ENCODE measurements around the gene RBM43.
"Not testable (repeated sequence)": the region's sequence is repeated elsewhere in the genome, so short reads cannot be mapped to it uniquely, and the experiment has no call there.

The RBM43 gene
- 4.4 to 42.6 (median 11.6) reads per million in 17 experiments for total RNA-seq

DNA sequence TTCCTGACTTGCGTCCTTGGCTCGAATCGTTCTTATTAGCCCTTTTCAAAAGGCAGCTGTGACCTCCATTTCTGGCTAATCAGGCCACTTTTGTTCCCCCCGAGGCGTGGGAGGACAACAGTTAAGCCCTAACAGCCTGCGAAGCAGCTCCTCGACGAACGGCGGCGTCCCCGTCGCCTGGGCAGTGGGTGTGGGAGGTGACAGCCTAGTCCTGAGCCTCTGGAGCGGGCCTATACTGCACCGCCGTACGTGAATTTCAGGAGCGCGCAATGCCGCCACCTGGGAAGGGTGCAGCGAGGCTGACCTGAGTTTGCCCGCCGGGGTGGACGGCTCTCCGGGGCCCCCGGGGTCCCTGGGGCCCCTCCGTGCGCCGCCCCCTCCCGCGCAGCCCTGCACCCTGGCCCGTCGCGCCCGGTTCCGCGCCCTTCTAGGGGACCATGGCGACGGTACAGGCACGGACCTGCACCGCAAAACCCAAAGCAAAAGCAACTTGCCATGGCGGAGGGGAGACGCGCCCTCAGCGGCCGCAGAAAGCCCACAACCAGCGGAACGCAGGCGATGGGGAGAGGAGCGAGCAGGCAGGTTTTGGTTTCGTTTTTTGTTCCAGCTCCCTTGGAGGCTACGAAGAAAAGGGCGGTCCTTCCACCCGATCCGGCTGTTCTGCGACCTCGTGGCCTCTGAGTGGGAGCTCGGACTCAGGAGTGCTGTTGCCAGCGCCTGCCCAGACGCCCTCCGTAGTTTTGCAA, at the start of gene RBM43:
Gene RBM43 (minus strand): TSS at position 633 of the 746 bp plus-strand sequence. CDS start 136 bp downstream, at position 497.
- peak; percentile 88 to 96 (median 94) for DNase-seq

- DNase-seq, result not testable (repeated sequence)
Observed at GRCh38 chr2:151310313-151310712, 48.6 kb upstream of the RBM43 start.

DNA sequence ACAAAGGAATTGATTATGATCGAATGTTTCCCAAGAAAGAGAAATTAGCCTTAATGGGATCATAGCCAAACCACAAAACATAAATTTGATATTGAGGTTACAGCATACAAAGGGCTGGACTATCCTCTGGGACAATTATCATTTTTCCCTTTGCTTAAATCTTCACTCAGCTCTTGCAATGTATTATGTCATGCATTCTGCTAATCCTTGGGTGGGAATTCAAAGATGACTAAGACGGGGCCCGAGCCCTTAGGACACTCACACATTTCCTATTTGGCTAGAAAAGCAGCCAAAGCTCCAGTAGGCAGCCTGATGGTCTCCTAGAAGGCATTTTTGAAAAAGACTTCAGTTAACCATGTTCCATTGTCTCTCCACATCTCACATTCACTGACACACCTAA, 45.0 kb upstream of the RBM43 start:
- DNase-seq, result no peak

DNA sequence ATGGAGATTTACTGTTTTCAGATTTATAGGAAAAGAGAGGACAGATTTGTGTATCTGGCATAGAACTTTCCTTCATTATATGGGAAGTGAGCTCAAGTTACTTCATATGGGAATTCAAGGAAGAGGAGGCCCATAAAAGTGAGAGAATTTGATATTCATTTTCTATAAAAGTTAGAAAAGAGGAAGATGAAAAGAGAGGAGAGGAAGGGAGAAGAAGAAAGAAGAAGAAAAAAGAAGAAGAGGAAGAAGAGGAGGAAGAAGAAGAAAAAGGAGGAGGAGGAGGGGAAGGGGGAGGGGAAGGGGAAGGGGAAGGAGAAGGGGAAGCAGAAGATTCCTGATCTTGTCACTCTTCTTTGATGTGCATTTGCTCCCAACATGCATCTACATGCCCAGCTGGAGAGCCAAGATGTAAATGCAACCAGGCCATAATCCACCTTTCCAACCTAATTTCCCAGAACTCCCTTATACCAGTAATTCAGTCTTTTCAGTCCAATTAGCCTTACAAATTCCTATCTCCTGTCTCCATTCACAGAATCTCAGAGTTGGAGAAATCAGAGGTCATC, 43.5 kb upstream of the RBM43 start:
- DNase-seq, result no peak

GRCh38 chr2:151302879-151303278, 41.2 kb upstream of the RBM43 start:
- no peak for DNase-seq

DNA sequence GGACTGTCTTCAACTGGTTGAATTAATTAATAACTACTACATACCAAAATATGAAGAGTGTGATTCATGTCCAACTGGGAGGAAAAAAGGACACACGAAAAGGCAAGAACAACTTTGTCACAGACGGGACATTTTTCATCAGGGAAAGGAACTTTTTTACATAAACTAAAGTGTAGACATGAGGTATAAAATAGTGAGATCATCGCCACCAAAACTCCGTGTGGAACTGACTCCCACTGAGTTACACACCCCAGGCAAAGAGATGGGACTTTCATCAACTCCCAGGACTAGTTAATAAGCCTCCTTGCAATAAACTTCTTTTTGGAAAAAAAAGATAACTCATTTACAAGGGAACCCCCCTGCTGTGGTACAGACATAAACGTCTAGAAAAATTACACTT, 40.7 kb upstream of the RBM43 start:
- no peak for DNase-seq

GRCh38 chr2:151299920-151300539, 38.4 kb upstream of the RBM43 start:
- DNase-seq, result peak in 1 of 4 experiments; percentile 17

DNA sequence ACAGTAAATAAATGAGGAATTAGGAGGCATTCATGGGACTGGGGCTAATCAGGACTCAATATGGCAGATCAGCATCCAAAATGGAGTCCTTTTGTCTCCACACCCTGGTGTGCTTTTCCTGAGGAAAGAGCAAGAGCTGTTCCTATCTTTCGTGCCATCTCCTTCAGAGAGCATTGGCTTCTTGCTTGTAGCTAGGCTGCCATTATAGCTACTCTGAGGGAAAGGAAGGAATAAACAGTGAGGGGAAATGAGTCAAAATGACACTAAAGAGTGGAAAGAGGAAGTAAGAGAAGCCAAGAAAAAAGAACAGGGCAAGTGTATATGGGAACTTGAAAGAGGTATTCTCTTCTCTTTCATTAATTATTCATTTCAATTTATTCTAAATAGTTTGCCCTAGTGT, 36.2 kb upstream of the RBM43 start:
- peak; percentile 43 to 84 (median 66) for DNase-seq

DNA sequence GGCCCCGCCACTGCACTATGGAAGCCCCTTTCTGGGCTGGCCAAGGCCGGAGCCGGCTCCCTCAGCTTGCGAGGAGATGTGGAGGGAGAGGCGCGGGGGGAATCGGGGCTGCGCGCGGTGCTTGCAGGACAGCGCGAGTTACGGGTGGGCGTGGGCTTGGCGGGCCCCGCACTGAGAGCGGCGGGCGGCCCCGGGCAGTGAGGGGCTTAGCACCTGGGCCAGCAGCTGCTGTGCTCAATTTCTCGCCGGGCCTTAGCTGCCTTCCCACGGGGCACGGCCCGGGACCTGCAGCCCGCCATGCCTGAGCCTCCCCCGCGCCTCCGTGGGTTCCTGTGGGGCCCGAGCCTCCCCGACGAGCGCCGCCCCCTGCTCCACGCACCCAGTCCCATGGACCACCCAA, 34.3 kb upstream of the RBM43 start:
- not testable (repeated sequence) for DNase-seq

DNA sequence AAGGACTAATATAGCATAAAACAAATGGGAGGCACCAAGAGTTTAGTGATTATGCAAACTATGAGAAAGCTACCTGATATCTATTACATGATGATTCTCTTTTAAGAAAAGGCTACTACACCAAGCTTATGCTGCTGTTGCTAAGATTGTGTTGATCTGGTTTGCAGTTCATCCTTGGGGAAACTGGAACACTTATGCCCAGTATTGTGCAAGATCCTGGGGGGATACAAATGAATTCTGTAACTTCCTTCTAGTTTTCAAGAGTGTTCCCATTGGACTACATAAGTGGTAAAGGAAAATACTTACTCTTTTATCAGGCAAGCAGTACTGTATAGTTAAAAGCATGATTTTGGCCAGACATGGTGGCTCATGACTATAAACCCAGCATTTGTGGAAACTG, 30.9 kb upstream of the RBM43 start:
- peak in 1 of 4 experiments; percentile 6 for DNase-seq

GRCh38 chr2:151292141-151292540, 30.5 kb upstream of the RBM43 start:
- no peak for DNase-seq

GRCh38 chr2:151291224-151291623, 29.6 kb upstream of the RBM43 start:
- DNase-seq, result no peak

GRCh38 chr2:151289972-151290866, 28.6 kb upstream of the RBM43 start:
- DNase-seq, result peak; percentile 68 to 79 (median 74)

- DNase-seq, result no peak
Observed at GRCh38 chr2:151287513-151288250, 26.0 kb upstream of the RBM43 start.

- no peak for DNase-seq
Observed at GRCh38 chr2:151282401-151282800, 20.7 kb upstream of the RBM43 start.

DNA sequence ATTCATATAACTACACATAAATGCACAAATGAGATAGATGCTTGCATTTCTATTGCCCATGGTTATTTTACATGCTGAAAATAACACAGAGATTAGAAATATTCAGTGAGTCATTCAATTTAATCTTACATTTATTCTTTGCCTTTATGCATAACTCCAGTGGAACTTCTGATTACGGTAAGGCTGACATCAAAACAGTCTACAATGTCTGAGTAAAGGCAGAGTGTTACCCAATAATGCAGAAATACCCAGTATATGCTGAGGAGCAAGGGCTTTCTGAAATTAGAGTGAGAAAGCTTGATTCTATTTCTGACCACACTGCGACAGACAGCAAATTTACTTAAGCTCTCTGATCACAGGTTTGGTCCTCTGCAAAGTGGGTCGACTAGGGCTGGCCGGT, 18.6 kb upstream of the RBM43 start:
- DNase-seq, result peak in 1 of 4 experiments; percentile 12

GRCh38 chr2:151278487-151278886, 16.8 kb upstream of the RBM43 start:
- no peak for DNase-seq

GRCh38 chr2:151277067-151277466, 15.4 kb upstream of the RBM43 start:
- DNase-seq, result peak; percentile 38 to 82 (median 58)

DNA sequence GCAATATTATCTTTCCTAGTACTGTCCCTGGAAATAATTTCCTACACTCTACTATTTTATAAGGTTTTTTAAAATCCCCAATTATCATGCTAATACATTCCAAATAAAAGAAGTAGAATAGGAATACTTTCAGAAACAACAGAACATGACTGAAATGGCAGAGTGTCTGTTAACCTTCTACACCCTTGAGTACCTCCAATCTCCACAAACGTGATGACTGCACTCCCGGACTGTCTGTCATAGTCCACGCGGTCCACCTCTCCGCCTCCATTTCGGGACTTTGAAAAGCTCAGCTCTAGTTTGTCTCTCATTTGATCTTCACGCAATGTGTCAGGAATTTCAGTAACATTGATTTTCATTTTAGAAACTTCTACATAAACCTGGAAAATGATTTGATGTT, 13.6 kb upstream of the RBM43 start:
- DNase-seq, result no peak

DNA sequence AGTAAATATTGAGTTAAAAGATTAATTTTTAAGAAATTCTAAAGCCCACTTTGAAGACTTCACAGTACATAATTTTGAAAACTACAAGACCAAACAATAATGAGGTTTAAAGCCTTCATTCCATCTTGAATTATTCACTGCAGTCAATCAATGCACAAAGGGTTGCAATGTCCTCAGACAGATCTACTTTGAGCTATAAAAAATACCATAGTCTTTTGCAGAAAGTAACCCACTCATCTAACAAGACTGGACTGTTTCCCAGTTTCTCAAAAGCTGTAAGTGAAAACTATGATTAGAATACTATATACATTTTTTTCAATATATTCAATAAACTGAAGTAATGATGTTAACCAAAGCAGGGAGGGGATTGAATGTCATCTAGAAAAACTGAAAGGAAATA, 10.2 kb upstream of the RBM43 start:
- DNase-seq, result no peak

GRCh38 chr2:151269798-151270568, 8.3 kb upstream of the RBM43 start:
- no peak for DNase-seq
